Type B pancreatic cell (in vitro differentiated cells): ENCODE data around the gene SLC10A7. TPM values are rescaled to one million over a fixed set of nuclear protein-coding genes. Genes with fewer than 3 reads are reported as not detected.

Experiments used
- DNase-seq: peaks from one replicate; pipeline ENCODE4 v3.0.0; 2021; ENCODE audit warnings: mixed read lengths; ENCODE audit not compliant: unreplicated experiment; ENCODE audit errors: extremely low spot score
- H3K27ac Mint-ChIP-seq: 2 replicates; pipeline ENCODE4 v1.8.0; 2021; ENCODE audit warnings: mild to moderate bottlenecking, mixed read lengths
- H3K27me3 Mint-ChIP-seq: 2 replicates; pipeline ENCODE4 v1.8.0; 2021; ENCODE audit warnings: mixed read lengths
- H3K36me3 Mint-ChIP-seq: 2 replicates; pipeline ENCODE4 v1.8.0; 2021; ENCODE audit warnings: mixed read lengths
- H3K4me1 Mint-ChIP-seq: one replicate; pipeline ENCODE4 v1.8.0; 2021; ENCODE audit warnings: mixed read lengths; ENCODE audit not compliant: unreplicated experiment
- H3K4me3 Mint-ChIP-seq: 2 replicates; pipeline ENCODE4 v1.8.0; 2021; ENCODE audit warnings: mild to moderate bottlenecking, mixed read lengths
- H3K9me3 Mint-ChIP-seq: 2 replicates; pipeline ENCODE4 v1.8.0; 2021; ENCODE audit warnings: mixed read lengths
- CTCF ChIP-seq: fragments of 200-600 bp; sonication (generic); conservative IDR thresholded peaks from 2 replicates; pipeline ENCODE4 v1.5.0; 2021; ENCODE audit warnings: antibody characterized with exemption, mild to moderate bottlenecking
- total RNA-seq: library from RNA; stranded (reverse); gene quantifications from 2 replicates; pipeline ENCODE4 v1.2.1, GENCODE V29; 2021; ENCODE audit warnings: low replicate concordance

The SLC10A7 gene
- total RNA-seq, 1 donor from 2014 or later: 16.1 TPM

- no peak for DNase-seq
- Mint-ChIP-seq H3K4me3 (no peak overlapping the region), H3K4me1 (no peaks in the 10 kb centered on the region), H3K36me3 (peaks cover 1% of the 10 kb centered on the region), H3K27ac (no peak overlapping the region), H3K27me3 (no peaks in the 10 kb centered on the region), H3K9me3 (no peaks in the 10 kb centered on the region)
- TF ChIP-seq CTCF: no peak
Measured at GRCh38 chr4:146294776-146295175, 227.0 kb downstream of the SLC10A7 start.

- no peaks in the 10 kb centered on the region for H3K9me3 Mint-ChIP-seq
- no peaks in the 10 kb centered on the region for H3K36me3 Mint-ChIP-seq
- no peaks in the 10 kb centered on the region for H3K27me3 Mint-ChIP-seq
- no peak overlapping the region for H3K4me3 Mint-ChIP-seq
- TF ChIP-seq CTCF: no peak
- no peak overlapping the region for H3K27ac Mint-ChIP-seq
- H3K4me1 Mint-ChIP-seq: no peaks in the 10 kb centered on the region
- no peak for DNase-seq
Measured at GRCh38 chr4:146292508-146292907, 229.2 kb downstream of the SLC10A7 start.

- H3K9me3 Mint-ChIP-seq: no peaks in the 10 kb centered on the region
- no peak overlapping the region for H3K4me3 Mint-ChIP-seq
- no peaks in the 10 kb centered on the region for H3K4me1 Mint-ChIP-seq
- DNase-seq: no peak
- peak; percentile 38 for TF ChIP-seq CTCF
- H3K36me3 Mint-ChIP-seq: no peaks in the 10 kb centered on the region
- no peak overlapping the region for H3K27ac Mint-ChIP-seq
- H3K27me3 Mint-ChIP-seq: no peaks in the 10 kb centered on the region
Measured at GRCh38 chr4:146291313-146291712, 230.4 kb downstream of the SLC10A7 start.

GRCh38 chr4:146288193-146288592 lies 233.5 kb downstream of the SLC10A7 start:
- no peak for DNase-seq
- no peak overlapping the region for H3K27ac Mint-ChIP-seq
- no peaks in the 10 kb centered on the region for H3K27me3 Mint-ChIP-seq
- H3K9me3 Mint-ChIP-seq: no peaks in the 10 kb centered on the region
- H3K4me3 Mint-ChIP-seq: no peak overlapping the region
- TF ChIP-seq CTCF: no peak
- no peaks in the 10 kb centered on the region for H3K4me1 Mint-ChIP-seq
- no peaks in the 10 kb centered on the region for H3K36me3 Mint-ChIP-seq

GRCh38 chr4:146285037-146285436 lies 236.7 kb downstream of the SLC10A7 start:
- no peak for TF ChIP-seq CTCF
- DNase-seq: no peak
- no peaks in the 10 kb centered on the region for H3K4me1 Mint-ChIP-seq
- no peaks in the 10 kb centered on the region for H3K27me3 Mint-ChIP-seq
- H3K36me3 Mint-ChIP-seq: no peaks in the 10 kb centered on the region
- no peak overlapping the region for H3K27ac Mint-ChIP-seq
- no peaks in the 10 kb centered on the region for H3K9me3 Mint-ChIP-seq
- H3K4me3 Mint-ChIP-seq: no peak overlapping the region
